Mammary epithelial cell (primary cell): ENCODE measurements around the gene MARCHF3.

Source experiments
- EZH2 ChIP-seq: IDR thresholded peaks from 2 replicates; pipeline ENCODE4 v1.6.1; 2012; ENCODE audit warnings: low read length, inconsistent platforms, borderline replicate concordance
- TF ChIP-seq, protein P1 (sequence below), 2 donors: IDR thresholded peaks in 1 of 2; conservative IDR thresholded peaks in 1 of 2; 2 replicates each; pipeline ENCODE4 v1.5.1; 2011 to 2012; ENCODE audit warnings: inconsistent platforms in 2 of 2, low read length in 2 of 2, mild to moderate bottlenecking in 2 of 2, control low read depth in 1 of 2, low read depth in 1 of 2; ENCODE audit not compliant: insufficient read depth in 1 of 2; ENCODE audit errors: extremely low read depth in 1 of 2

DNA sequence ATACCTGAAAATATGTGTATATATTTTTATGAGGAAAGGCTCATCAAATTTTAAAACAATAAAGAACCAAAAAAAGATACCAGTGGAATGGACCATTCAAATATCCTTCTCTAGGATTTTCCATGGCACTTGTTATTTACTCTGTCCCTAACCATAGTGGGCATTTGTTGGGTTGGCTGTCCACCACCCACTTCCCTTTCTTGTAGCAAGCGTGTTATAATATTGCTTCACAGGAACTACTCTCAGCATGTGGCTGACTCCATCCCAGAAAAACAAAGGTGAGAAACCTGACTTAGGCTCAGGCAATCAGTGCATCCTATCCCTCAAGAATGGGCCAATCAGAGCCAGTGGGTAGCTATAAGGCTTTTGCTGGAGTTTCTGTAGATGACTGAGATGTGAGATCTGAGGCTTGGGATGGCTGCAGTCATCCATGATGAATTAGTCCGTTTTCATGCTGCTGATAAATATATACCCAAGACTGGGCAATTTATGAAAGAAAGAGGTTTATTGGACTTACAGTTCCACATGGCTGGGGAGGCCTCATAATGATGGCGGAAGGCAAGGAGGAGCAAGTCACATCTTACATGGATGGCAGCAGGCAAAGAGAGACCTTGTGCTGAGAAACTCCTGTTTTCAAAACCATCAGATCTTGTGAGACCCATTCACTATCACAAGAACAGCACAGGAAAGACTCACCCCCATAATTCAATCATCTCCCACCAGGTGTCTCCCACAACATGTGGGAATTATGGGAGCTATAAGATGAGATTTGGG, 25.7 kb upstream of the MARCHF3 start:
- TF ChIP-seq EZH2, result no peak
- TF ChIP-seq, protein P1, sequence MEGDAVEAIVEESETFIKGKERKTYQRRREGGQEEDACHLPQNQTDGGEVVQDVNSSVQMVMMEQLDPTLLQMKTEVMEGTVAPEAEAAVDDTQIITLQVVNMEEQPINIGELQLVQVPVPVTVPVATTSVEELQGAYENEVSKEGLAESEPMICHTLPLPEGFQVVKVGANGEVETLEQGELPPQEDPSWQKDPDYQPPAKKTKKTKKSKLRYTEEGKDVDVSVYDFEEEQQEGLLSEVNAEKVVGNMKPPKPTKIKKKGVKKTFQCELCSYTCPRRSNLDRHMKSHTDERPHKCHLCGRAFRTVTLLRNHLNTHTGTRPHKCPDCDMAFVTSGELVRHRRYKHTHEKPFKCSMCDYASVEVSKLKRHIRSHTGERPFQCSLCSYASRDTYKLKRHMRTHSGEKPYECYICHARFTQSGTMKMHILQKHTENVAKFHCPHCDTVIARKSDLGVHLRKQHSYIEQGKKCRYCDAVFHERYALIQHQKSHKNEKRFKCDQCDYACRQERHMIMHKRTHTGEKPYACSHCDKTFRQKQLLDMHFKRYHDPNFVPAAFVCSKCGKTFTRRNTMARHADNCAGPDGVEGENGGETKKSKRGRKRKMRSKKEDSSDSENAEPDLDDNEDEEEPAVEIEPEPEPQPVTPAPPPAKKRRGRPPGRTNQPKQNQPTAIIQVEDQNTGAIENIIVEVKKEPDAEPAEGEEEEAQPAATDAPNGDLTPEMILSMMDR (conservative IDR thresholded peaks at IDR 0.05 in 1 of 2, IDR thresholded peaks at IDR 0.05 in 1 of 2; ENCODE audit: extremely low read depth in 1 of 2, insufficient read depth in 1 of 2, low read depth in 1 of 2, low read length in 2 of 2), result no peak
